ENCODE data around the gene IL15.

IL15 gene

DNA sequence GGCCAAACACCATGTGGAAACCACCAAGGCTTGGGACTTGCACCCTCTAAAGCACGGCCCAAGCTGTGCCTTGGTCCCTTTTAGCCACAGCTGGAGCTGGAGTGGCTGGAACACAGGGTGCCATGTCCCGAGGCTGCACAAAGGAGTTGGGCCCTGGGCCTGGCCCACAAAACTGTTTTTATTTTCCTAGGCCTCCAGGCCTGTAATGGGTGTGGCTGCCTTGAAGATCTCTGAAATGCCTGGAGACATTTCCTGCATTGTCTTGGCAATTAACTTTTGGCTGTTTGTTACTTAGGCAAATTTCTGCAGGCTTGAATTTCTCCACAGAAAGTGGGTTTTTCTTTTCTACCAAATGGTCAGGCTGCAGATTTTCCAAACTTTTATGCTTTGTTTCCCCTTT lies 55.7 kb downstream of the IL15 start:
- no peaks in the 10 kb centered on the region for H3K36me3 ChIP-seq (ENCODE audit: low read length)
- no peaks in the 10 kb centered on the region for H3K27me3 ChIP-seq (ENCODE audit: low read length)
- no peak overlapping the region for H3K4me2 ChIP-seq (ENCODE audit: low read depth, low read length, poor library complexity, severe bottlenecking)
- H3K9ac ChIP-seq (ENCODE audit: low read length): no peak overlapping the region
- no peaks in the 10 kb centered on the region for H4K20me1 ChIP-seq (ENCODE audit: low read depth, low read length)
- no peaks in the 10 kb centered on the region for H3K79me2 ChIP-seq (ENCODE audit: insufficient read depth, low read length)
- no peak overlapping the region for H2AFZ ChIP-seq (ENCODE audit: low read depth, low read length, severe bottlenecking)
- no peaks in the 10 kb centered on the region for H3K9me3 ChIP-seq (ENCODE audit: insufficient read depth, low read length)
- no peak overlapping the region for H3K4me3 ChIP-seq (ENCODE audit: insufficient read depth, low read length, poor library complexity, severe bottlenecking)
- no peaks in the 10 kb centered on the region for H3K9me2 ChIP-seq (replicated peaks; ENCODE audit: insufficient read depth, low read length)
- no peak overlapping the region for H3K27ac ChIP-seq (ENCODE audit: low read depth, low read length)
- no peaks in the 10 kb centered on the region for H3F3A ChIP-seq (ENCODE audit: insufficient read depth)
- no peak for TF ChIP-seq EZH2phosphoT487 (conservative IDR thresholded peaks at IDR 0.05; ENCODE audit: low read length)
- TF ChIP-seq, protein P1, sequence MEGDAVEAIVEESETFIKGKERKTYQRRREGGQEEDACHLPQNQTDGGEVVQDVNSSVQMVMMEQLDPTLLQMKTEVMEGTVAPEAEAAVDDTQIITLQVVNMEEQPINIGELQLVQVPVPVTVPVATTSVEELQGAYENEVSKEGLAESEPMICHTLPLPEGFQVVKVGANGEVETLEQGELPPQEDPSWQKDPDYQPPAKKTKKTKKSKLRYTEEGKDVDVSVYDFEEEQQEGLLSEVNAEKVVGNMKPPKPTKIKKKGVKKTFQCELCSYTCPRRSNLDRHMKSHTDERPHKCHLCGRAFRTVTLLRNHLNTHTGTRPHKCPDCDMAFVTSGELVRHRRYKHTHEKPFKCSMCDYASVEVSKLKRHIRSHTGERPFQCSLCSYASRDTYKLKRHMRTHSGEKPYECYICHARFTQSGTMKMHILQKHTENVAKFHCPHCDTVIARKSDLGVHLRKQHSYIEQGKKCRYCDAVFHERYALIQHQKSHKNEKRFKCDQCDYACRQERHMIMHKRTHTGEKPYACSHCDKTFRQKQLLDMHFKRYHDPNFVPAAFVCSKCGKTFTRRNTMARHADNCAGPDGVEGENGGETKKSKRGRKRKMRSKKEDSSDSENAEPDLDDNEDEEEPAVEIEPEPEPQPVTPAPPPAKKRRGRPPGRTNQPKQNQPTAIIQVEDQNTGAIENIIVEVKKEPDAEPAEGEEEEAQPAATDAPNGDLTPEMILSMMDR (IDR thresholded peaks at IDR 0.05; ENCODE audit: insufficient read depth, low read length, poor library complexity, severe bottlenecking): no peak

DNA sequence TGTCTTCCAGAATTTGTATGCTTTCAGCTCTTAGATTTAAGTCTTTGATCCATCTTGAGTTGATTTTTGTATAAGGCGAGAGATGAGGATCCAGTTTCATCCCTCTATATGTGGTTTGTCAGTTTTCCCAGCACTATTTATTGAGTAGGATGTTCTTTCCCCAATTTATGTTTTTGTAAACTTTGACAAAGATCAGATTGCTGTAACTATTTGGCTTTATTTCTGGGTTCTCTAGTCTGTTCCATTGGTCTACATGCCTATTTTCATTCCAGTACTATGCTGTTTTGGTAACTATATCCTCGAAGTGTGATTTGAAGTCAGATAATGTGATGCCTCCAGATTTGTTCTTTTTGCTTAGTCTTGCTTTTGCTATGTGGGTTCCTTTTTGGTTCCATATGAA lies 60.7 kb downstream of the IL15 start:
- Histone ChIP-seq H3K9me2 (replicated peaks; ENCODE audit: insufficient read depth, low read length) (no peaks in the 10 kb centered on the region), H3K27ac (ENCODE audit: low read depth, low read length) (no peak overlapping the region), H4K20me1 (ENCODE audit: low read depth, low read length) (no peaks in the 10 kb centered on the region), H3K27me3 (ENCODE audit: low read length) (no peaks in the 10 kb centered on the region), H2AFZ (ENCODE audit: low read depth, low read length, severe bottlenecking) (no peak overlapping the region), H3K4me3 (ENCODE audit: insufficient read depth, low read length, poor library complexity, severe bottlenecking) (no peak overlapping the region), H3K9me3 (ENCODE audit: insufficient read depth, low read length) (no peaks in the 10 kb centered on the region), H3F3A (ENCODE audit: insufficient read depth) (no peaks in the 10 kb centered on the region), H3K79me2 (ENCODE audit: insufficient read depth, low read length) (no peaks in the 10 kb centered on the region), H3K4me2 (ENCODE audit: low read depth, low read length, poor library complexity, severe bottlenecking) (no peak overlapping the region), H3K36me3 (ENCODE audit: low read length) (no peaks in the 10 kb centered on the region), H3K9ac (ENCODE audit: low read length) (no peak overlapping the region)
- TF ChIP-seq, protein P1 (IDR thresholded peaks at IDR 0.05; ENCODE audit: insufficient read depth, low read length, poor library complexity, severe bottlenecking): no peak
- TF ChIP-seq EZH2phosphoT487 (conservative IDR thresholded peaks at IDR 0.05; ENCODE audit: low read length): no peak

DNA sequence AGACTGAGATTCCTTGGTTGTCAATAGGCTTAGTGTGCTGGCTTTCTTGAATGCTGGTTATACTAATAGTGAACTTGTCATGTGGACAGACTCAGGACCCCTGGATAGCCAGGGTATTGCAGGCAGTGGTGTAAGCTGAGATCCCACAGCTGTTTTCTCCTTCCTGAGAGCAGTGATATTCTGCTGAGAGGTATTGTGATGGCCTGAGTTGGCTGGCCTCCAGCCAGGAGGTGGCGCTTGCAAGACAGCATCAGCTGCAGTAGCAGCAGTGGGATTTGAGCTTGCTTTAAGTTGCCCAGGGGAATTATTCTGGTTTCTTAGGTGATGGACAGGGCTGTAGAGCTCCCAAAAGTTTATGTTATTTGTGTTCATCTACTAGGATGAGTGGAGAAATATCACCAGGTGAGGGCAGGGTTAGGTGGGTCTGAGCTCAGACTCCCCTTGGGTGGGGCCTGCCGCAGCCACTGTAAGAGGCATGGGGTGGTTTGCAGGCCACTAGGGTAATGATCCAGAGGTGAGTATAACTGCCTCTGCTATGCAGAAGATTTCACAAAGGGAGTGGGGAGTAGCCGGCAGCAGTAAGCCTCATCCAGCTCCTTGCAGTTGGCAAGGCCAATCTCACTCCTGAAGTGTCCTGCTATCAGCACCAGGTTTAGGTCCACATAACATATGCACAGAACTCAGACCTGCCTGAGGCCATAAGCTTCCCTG lies 66.2 kb downstream of the IL15 start:
- Histone ChIP-seq H3K79me2 (ENCODE audit: insufficient read depth, low read length) (no peaks in the 10 kb centered on the region), H3K9ac (ENCODE audit: low read length) (no peak overlapping the region), H3K36me3 (ENCODE audit: low read length) (no peaks in the 10 kb centered on the region), H3K4me3 (ENCODE audit: insufficient read depth, low read length, poor library complexity, severe bottlenecking) (no peak overlapping the region), H3K27ac (ENCODE audit: low read depth, low read length) (no peak overlapping the region), H3K9me3 (ENCODE audit: insufficient read depth, low read length) (no peaks in the 10 kb centered on the region), H4K20me1 (ENCODE audit: low read depth, low read length) (no peaks in the 10 kb centered on the region), H2AFZ (ENCODE audit: low read depth, low read length, severe bottlenecking) (no peak overlapping the region), H3K9me2 (replicated peaks; ENCODE audit: insufficient read depth, low read length) (no peaks in the 10 kb centered on the region), H3K4me2 (ENCODE audit: low read depth, low read length, poor library complexity, severe bottlenecking) (no peak overlapping the region), H3F3A (ENCODE audit: insufficient read depth) (no peaks in the 10 kb centered on the region), H3K27me3 (ENCODE audit: low read length) (no peaks in the 10 kb centered on the region)
- TF ChIP-seq, protein P1 (IDR thresholded peaks at IDR 0.05; ENCODE audit: insufficient read depth, low read length, poor library complexity, severe bottlenecking): no peak
- TF ChIP-seq EZH2phosphoT487 (conservative IDR thresholded peaks at IDR 0.05; ENCODE audit: low read length): no peak
